Measurements from ENCODE around the gene HLA-DPB1.

Gene HLA-DPB1

DNA sequence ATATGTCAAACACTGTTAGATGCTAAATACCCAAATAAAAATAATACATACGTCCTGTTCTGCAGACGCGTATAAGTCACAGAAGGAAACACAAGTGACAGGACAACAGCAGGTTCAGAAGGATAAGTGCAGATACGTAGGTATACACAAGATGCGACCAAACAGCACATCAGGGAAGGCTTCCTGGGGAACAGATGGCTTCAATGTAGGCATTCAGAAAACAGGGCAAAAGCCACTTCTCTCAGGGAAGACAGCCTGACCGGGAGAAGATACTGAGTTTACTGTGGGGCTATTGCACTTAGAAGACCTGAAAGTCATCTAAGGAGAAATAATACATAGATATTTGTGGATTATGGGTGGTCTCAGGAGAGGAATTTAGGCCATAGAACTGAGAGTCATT, 4.2 kb upstream of the HLA-DPB1 start:
- no peak for DNase-seq (ENCODE audit: low read depth)
- H3K4me3 ChIP-seq (ENCODE audit: control insufficient read depth, low read depth, low read length) = no peak overlapping the region
- TF ChIP-seq, protein P1, sequence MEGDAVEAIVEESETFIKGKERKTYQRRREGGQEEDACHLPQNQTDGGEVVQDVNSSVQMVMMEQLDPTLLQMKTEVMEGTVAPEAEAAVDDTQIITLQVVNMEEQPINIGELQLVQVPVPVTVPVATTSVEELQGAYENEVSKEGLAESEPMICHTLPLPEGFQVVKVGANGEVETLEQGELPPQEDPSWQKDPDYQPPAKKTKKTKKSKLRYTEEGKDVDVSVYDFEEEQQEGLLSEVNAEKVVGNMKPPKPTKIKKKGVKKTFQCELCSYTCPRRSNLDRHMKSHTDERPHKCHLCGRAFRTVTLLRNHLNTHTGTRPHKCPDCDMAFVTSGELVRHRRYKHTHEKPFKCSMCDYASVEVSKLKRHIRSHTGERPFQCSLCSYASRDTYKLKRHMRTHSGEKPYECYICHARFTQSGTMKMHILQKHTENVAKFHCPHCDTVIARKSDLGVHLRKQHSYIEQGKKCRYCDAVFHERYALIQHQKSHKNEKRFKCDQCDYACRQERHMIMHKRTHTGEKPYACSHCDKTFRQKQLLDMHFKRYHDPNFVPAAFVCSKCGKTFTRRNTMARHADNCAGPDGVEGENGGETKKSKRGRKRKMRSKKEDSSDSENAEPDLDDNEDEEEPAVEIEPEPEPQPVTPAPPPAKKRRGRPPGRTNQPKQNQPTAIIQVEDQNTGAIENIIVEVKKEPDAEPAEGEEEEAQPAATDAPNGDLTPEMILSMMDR (conservative IDR thresholded peaks at IDR 0.05; ENCODE audit: control insufficient read depth, insufficient read depth, low read depth, low read length) = no peak

DNA sequence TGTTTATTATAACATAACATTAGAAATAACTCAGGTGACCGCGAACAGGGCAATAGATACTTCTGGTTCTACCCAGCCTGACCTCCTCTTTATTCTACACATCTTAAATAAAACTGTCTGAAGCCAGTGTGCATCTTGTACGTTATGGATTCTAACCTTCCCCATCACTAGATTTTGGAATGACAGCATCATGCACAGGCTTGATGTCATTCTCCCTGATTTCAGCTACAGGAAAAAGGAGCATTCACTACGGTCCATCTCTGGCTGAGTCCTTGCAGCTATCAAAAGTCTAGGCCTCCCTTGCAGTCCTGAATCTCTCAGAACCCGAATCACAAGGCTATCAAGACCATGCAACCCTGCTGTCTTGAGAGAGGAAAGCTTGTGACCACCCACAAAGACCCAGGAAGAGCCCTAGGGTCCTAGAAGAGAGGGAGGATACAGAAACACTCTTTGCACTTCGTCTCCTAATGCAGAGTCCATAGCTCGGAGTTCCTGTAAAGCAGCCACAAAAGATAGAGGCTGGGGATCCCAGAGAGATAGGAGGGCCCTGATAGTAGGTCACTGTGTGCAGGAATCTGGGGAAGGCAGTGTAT, 3.2 kb upstream of the HLA-DPB1 start:
- no peak overlapping the region for H3K4me3 ChIP-seq (ENCODE audit: control insufficient read depth, low read depth, low read length)
- DNase-seq (ENCODE audit: low read depth) = no peak
- TF ChIP-seq, protein P1 (conservative IDR thresholded peaks at IDR 0.05; ENCODE audit: control insufficient read depth, insufficient read depth, low read depth, low read length) = no peak

DNA sequence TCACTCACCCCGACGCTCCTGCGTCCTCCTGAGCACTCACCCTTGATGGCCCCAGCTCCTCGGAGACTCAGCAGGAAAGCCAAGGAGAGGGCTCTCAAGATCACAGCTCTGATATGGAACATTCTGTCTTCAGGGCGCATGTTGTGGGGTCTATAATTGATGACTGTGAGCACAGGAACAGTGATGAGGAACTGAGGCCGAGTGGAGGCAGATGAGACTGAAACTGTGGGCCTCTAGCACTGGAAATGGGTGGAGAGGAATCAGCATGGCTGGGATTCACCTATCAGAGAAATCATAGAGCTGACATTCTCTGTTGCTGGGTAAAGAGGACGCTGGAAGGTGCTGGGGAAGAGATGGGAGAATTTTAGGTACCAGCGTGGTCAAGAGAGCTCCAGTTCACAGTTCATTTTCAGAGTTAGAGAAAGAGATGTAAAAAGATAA, 2.3 kb upstream of the HLA-DPB1 start, which contains the start of gene HLA-DPA1:
Gene HLA-DPA1 (minus strand): TSS at position 219 of the 441 bp plus-strand sequence.
- no peak within 1 kb of the TSS for H3K4me3 ChIP-seq (ENCODE audit: control insufficient read depth, low read depth, low read length)
- DNase-seq (ENCODE audit: low read depth) = peak; percentile 12
- TF ChIP-seq, protein P1 (conservative IDR thresholded peaks at IDR 0.05; ENCODE audit: control insufficient read depth, insufficient read depth, low read depth, low read length) = no peak

DNA sequence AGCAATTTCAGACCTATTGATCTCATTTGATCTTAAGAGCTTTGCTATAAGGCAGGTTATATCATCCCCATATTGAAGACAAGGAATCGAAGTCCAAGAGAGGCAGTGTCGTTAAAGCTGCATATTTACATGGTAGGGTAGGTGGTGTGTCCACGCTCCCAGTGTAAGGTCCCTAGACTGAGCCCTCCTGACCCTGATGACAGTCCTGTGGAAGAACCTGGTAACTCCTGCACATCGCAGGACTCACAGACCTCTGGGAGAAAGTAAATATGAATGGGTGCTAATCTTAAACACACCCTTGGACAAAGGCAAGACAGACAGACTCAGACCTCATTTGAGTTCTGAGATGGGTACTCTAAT, 602 bp upstream of the HLA-DPB1 start:
- TF ChIP-seq, protein P1 (conservative IDR thresholded peaks at IDR 0.05; ENCODE audit: control insufficient read depth, insufficient read depth, low read depth, low read length) = no peak
- no peak overlapping the region for H3K4me3 ChIP-seq (ENCODE audit: control insufficient read depth, low read depth, low read length)
- DNase-seq (ENCODE audit: low read depth) = no peak

DNA sequence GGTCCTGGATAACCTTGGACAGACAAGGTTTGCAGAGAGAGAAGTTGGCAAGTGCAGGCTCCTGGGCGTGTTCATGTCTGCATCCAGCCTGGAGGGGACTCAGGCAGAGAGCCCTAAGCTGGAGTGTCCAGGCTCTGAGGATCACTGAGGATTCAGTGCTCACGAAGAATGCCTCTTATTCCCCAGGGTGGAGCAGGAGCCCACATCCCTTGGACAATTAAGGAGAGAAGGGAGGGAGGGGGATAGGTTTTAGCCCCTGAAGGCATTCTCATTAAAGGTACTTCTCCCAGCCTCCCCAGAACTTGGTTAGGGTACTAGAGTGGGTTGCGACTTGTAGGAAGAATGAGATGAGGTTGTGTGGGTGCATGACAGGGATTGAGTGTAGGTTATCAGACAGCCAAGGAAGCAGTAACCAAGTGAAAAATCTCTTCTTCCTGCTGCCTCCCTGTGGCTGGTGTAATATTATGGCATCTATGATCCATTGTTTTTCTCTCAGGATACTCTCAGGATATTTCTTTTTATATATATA, 680 bp downstream of the HLA-DPB1 start:
- no peak for DNase-seq (ENCODE audit: low read depth)
- TF ChIP-seq, protein P1 (conservative IDR thresholded peaks at IDR 0.05; ENCODE audit: control insufficient read depth, insufficient read depth, low read depth, low read length) = no peak
- H3K4me3 ChIP-seq (ENCODE audit: control insufficient read depth, low read depth, low read length) = no peak overlapping the region

DNA sequence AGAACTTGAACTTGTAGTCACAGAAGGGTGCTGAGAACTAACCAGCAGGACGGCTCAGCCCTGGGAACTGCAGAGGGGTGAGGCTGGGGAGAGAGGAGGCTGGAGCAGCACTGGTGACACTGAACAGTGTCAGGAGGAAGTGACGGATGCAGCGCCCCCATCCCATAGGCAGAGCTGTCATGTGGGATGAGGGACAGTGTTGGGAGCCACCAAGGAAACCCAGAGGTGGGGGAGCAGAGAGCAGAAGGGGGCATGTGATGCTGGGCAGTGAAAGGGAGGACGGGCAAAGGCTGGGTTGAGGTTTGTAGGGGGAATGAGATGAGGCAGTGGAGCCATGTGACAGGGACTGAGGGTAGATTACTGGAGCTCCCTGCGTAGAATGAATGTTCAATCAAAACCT, 2.1 kb downstream of the HLA-DPB1 start:
- no peak for DNase-seq (ENCODE audit: low read depth)
- TF ChIP-seq, protein P1 (conservative IDR thresholded peaks at IDR 0.05; ENCODE audit: control insufficient read depth, insufficient read depth, low read depth, low read length) = no peak
- H3K4me3 ChIP-seq (ENCODE audit: control insufficient read depth, low read depth, low read length) = no peak overlapping the region
